Panc1 (cell line): ENCODE data around the gene NRCAM. TPM values are rescaled to one million over a fixed set of nuclear protein-coding genes. Genes with fewer than 3 reads are reported as not detected.

Source experiments
- ATAC-seq: fragments of 200-7000 bp; cut with Tn5 transposase; 2 replicates; pipeline ENCODE4 v1.9.1; 2020; ENCODE audit warnings: mild to moderate bottlenecking, moderate library complexity
- BruUV-seq: library from RNA; stranded (reverse); fragments of 400-500 nt; replicated peaks from 2 replicates; lab custom pipeline; 2021; lab: Mats Ljungman, UMichigan
- CTCF ChIA-PET: fragments of 300-600 bp; sonication (Branson Sonifier 250); formaldehyde crosslinking; loops from one replicate; lab custom pipeline; 2022; ENCODE audit warnings: antibody characterized with exemption; lab: Charles Lee
- POLR2A ChIA-PET: fragments of 300-600 bp; sonication (Branson Sonifier 250); formaldehyde crosslinking; loops from one replicate; lab custom pipeline; 2022; ENCODE audit warnings: antibody characterized with exemption; lab: Charles Lee
- DNase-seq: peaks from one replicate; pipeline ENCODE4 v3.0.0-alpha.2; 2010; ENCODE audit warnings: low read depth, low spot score
- H3K27ac ChIP-seq: 2 replicates; pipeline ENCODE4 v1.5.1; 2011; ENCODE audit warnings: mild to moderate bottlenecking, low read length, inconsistent platforms
- H3K27me3 ChIP-seq: fragments of 200-500 bp; sonication (Bioruptor generic); 2 replicates; pipeline ENCODE4 v1.6.0; 2014; ENCODE audit warnings: low read length, inconsistent platforms; ENCODE audit not compliant: control insufficient read depth, insufficient read depth
- H3K36me3 ChIP-seq: fragments of 200-500 bp; sonication (Bioruptor generic); 2 replicates; pipeline ENCODE4 v1.5.1; 2014; ENCODE audit warnings: inconsistent platforms, mild to moderate bottlenecking, low read length, moderate library complexity; ENCODE audit not compliant: control insufficient read depth, insufficient read depth
- H3K4me1 ChIP-seq: 2 replicates; pipeline ENCODE4 v1.5.1; 2011; ENCODE audit warnings: inconsistent platforms, mild to moderate bottlenecking, low read length, moderate library complexity; ENCODE audit not compliant: control insufficient read depth, insufficient read depth
- H3K4me3 ChIP-seq, 2 experiments: 2 replicates each; pipeline ENCODE4 v1.5.1; 2011 to 2012; ENCODE audit warnings: low read depth in 2 of 2, low read length in 2 of 2, mild to moderate bottlenecking in 2 of 2, inconsistent platforms in 1 of 2, moderate library complexity in 1 of 2
- H3K9me3 ChIP-seq: fragments of 200-500 bp; sonication (Bioruptor generic); 2 replicates; pipeline ENCODE4 v1.5.1; 2014; ENCODE audit warnings: low read depth, mild to moderate bottlenecking, inconsistent platforms, low read length, moderate library complexity; ENCODE audit not compliant: control insufficient read depth, insufficient read depth
- POLR2AphosphoS5 ChIP-seq: IDR thresholded peaks from 2 replicates; pipeline ENCODE4 v1.6.1; 2012; ENCODE audit warnings: mild to moderate bottlenecking, low read depth, low read length, moderate library complexity
- SIN3A ChIP-seq: IDR thresholded peaks from 2 replicates; pipeline ENCODE4 v1.6.1; 2012; ENCODE audit warnings: low read depth, mild to moderate bottlenecking, low read length, moderate library complexity, borderline replicate concordance; ENCODE audit not compliant: insufficient read depth
- TCF7L2 ChIP-seq: IDR thresholded peaks from 2 replicates; pipeline ENCODE4 v1.6.1; 2011; ENCODE audit warnings: mild to moderate bottlenecking, low read depth, low read length, inconsistent platforms
- in situ Hi-C: cut with HindIII; loops from 2 replicates; pipeline ENCODE4 v1.10.0; 2016; ENCODE audit warnings: low sequenced_read_pairs, low pct_unique_long_range_greater_than_20kb
- intact Hi-C: fragments of 100-400 bp; cut with micrococcal nuclease; formaldehyde crosslinking; loops from one replicate; pipeline ENCODE4 v1.10.0; 2022; ENCODE audit not compliant: unreplicated experiment
- total RNA-seq: library from RNA; stranded (reverse); gene quantifications from one replicate; pipeline ENCODE4 v1.2.1, GENCODE V29; 2021; ENCODE audit not compliant: unreplicated experiment
- TF ChIP-seq, protein P1 (sequence below): fragments of 450-650 bp; IDR thresholded peaks from 2 replicates; pipeline ENCODE4 v1.5.1; 2017; ENCODE audit warnings: mild to moderate bottlenecking
- TF ChIP-seq, protein P2 (sequence below), 2 experiments: IDR thresholded peaks; 2 replicates each; pipeline ENCODE4 v1.6.1; 2011 to 2012; ENCODE audit warnings: low read depth in 2 of 2, control low read depth in 1 of 2, low read length in 1 of 2, mild to moderate bottlenecking in 1 of 2, moderate library complexity in 1 of 2; ENCODE audit not compliant: insufficient read depth in 1 of 2

Gene NRCAM
- total RNA-seq, 1 experiment from 2014 or later: 0.21 TPM

DNA sequence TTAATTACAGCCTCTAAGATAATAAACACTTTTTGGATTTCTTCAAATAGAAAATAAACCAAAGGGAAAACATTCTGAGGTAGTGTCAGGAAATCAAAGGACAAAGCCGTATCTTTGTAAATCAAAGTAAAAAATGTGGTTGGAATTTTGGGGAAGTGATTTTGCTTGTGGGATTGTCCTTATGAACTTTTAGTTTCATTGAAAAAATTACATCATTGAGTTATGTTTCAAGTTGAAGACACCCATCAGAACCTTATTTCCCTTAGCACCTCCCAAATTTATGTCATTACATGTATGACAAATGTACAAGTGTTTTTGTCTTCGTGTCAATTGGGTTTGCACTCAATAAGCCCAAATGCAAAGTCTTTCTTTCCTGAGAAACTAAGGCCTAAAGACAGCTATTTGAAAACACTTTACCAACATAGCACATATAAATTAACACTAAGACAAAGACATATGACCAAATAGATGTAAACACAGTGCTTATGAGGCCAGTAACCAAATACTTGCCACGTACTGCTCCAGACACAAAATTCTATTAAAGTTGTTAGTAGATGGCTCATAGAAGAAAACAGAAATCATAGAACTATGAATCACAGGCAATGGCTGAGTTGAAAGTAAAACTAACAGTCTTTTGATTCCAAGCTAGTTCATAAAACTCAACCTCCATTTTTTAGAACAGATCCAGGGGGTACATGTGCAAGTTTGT lies 299.2 kb downstream of the NRCAM start:
- Histone ChIP-seq H3K27me3 (peaks cover 6% of the 10 kb centered on the region), H3K4me3 (no peak overlapping the region), H3K27ac (no peak overlapping the region), H3K4me1 (no peaks in the 10 kb centered on the region), H3K36me3 (no peaks in the 10 kb centered on the region), H3K9me3 (no peaks in the 10 kb centered on the region)
- ATAC-seq (no peak), DNase-seq (no peak)
- in situ Hi-C loops (no loop called here), intact Hi-C loops (no loop called here)
- POLR2A ChIA-PET: no interaction called here
- TF ChIP-seq POLR2AphosphoS5 (no peak), SIN3A (no peak), TCF7L2 (no peak)
- TF ChIP-seq, protein P1, sequence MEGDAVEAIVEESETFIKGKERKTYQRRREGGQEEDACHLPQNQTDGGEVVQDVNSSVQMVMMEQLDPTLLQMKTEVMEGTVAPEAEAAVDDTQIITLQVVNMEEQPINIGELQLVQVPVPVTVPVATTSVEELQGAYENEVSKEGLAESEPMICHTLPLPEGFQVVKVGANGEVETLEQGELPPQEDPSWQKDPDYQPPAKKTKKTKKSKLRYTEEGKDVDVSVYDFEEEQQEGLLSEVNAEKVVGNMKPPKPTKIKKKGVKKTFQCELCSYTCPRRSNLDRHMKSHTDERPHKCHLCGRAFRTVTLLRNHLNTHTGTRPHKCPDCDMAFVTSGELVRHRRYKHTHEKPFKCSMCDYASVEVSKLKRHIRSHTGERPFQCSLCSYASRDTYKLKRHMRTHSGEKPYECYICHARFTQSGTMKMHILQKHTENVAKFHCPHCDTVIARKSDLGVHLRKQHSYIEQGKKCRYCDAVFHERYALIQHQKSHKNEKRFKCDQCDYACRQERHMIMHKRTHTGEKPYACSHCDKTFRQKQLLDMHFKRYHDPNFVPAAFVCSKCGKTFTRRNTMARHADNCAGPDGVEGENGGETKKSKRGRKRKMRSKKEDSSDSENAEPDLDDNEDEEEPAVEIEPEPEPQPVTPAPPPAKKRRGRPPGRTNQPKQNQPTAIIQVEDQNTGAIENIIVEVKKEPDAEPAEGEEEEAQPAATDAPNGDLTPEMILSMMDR: no peak
- TF ChIP-seq, protein P2, sequence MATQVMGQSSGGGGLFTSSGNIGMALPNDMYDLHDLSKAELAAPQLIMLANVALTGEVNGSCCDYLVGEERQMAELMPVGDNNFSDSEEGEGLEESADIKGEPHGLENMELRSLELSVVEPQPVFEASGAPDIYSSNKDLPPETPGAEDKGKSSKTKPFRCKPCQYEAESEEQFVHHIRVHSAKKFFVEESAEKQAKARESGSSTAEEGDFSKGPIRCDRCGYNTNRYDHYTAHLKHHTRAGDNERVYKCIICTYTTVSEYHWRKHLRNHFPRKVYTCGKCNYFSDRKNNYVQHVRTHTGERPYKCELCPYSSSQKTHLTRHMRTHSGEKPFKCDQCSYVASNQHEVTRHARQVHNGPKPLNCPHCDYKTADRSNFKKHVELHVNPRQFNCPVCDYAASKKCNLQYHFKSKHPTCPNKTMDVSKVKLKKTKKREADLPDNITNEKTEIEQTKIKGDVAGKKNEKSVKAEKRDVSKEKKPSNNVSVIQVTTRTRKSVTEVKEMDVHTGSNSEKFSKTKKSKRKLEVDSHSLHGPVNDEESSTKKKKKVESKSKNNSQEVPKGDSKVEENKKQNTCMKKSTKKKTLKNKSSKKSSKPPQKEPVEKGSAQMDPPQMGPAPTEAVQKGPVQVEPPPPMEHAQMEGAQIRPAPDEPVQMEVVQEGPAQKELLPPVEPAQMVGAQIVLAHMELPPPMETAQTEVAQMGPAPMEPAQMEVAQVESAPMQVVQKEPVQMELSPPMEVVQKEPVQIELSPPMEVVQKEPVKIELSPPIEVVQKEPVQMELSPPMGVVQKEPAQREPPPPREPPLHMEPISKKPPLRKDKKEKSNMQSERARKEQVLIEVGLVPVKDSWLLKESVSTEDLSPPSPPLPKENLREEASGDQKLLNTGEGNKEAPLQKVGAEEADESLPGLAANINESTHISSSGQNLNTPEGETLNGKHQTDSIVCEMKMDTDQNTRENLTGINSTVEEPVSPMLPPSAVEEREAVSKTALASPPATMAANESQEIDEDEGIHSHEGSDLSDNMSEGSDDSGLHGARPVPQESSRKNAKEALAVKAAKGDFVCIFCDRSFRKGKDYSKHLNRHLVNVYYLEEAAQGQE (IDR thresholded peaks at IDR 0.05; ENCODE audit: insufficient read depth in 1 of 2, low read depth in 2 of 2, low read length in 1 of 2): no peak
- CTCF ChIA-PET: no interaction called here
- no TSS peak for BruUV-seq

DNA sequence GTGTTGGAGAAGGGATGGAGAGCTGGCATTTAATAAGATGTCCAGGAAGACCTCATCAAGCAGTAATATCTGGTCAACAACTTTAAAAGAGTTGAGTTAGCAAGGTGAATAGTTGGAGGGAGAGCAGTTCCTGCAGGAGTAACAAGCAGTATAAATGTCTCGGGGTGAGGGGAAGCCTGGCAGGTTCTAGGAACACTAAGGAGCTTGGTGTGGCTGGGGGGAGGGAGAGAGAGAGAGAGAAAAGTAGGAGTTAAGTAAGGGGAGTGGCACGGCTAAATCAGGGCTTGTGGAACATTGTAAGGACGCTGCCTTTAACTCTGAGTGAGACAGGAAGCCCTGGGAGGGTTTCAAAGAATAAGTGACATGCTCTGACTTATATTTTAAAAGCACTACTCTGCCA lies 304.0 kb downstream of the NRCAM start:
- Histone ChIP-seq H3K36me3 (no peaks in the 10 kb centered on the region), H3K4me3 (no peak overlapping the region), H3K4me1 (no peaks in the 10 kb centered on the region), H3K9me3 (no peaks in the 10 kb centered on the region), H3K27ac (no peak overlapping the region), H3K27me3 (peaks cover 3% of the 10 kb centered on the region)
- ChIA-PET POLR2A (no interaction called here), CTCF (no interaction called here)
- TF ChIP-seq, protein P2 (IDR thresholded peaks at IDR 0.05; ENCODE audit: insufficient read depth in 1 of 2, low read depth in 2 of 2, low read length in 1 of 2): no peak
- TF ChIP-seq SIN3A (no peak), POLR2AphosphoS5 (no peak), TCF7L2 (no peak)
- TF ChIP-seq, protein P1: no peak
- no peak for DNase-seq
- no peak for ATAC-seq
- intact Hi-C loops (no loop called here), in situ Hi-C loops (no loop called here)
- BruUV-seq: no TSS peak
